ENCODE data around the gene PACS1.

GRCh38 chr11:66284526-66285078 lies 214.5 kb downstream of the PACS1 start:
- no peak for TF ChIP-seq CTCF (conservative IDR thresholded peaks at IDR 0.05 in 1 of 2, IDR thresholded peaks at IDR 0.05 in 1 of 2; ENCODE audit: low read depth in 1 of 2, low read length in 2 of 2)
- TF ChIP-seq EZH2 (IDR thresholded peaks at IDR 0.05; ENCODE audit: low read length, missing control alignments) = no peak

Measured in fibroblast of lung (primary cell).